ENCODE results near the gene DNAI4. TPM values are rescaled to one million over a fixed set of nuclear protein-coding genes. Genes with fewer than 3 reads are reported as not detected.
A peak's percentile ranks its signal among the peaks of the same experiment; 100 is the strongest.

The DNAI4 gene
- total and polyA plus RNA-seq, 2 experiments from 2014 or later = 0.90 to 3.8 TPM

GRCh38 chr1:66853379-66853778, 71.3 kb downstream of the DNAI4 start (continued):
- TF ChIP-seq REST (IDR thresholded peaks at IDR 0.05; ENCODE audit: unreplicated experiment) = no peak

GRCh38 chr1:66852870-66853269, 71.8 kb downstream of the DNAI4 start:
- ATAC-seq (no peak), DNase-seq (ENCODE audit: low spot score) (no peak)
- Mint-ChIP-seq H3K36me3 (ENCODE audit: low read depth) (no peaks in the 10 kb centered on the region), H3K27me3 (ENCODE audit: insufficient read depth, low read depth, poor library complexity) (no peaks in the 10 kb centered on the region), H3K4me3 (no peak overlapping the region), H3K27ac (no peak overlapping the region), H3K9me3 (no peaks in the 10 kb centered on the region), H3K4me1 (no peaks in the 10 kb centered on the region)
- Histone ChIP-seq H3K9me2 (ENCODE audit: insufficient read depth) (no peaks in the 10 kb centered on the region), H3K4me3 (no peak overlapping the region), H2AFZ (0 out of 2 replicates have a peak overlapping the region, but pooled peaks have one; percentile 9), H3K79me2 (replicated peaks; ENCODE audit: insufficient read depth) (no peaks in the 10 kb centered on the region), H3K27me3 (ENCODE audit: insufficient read depth) (no peaks in the 10 kb centered on the region), H3K36me3 (ENCODE audit: insufficient read depth) (no peaks in the 10 kb centered on the region), H3F3A (replicated peaks; ENCODE audit: low read depth) (no peaks in the 10 kb centered on the region), H3K27ac (ENCODE audit: low read depth) (no peak overlapping the region), H3K4me2 (no peak overlapping the region), H3K4me1 (ENCODE audit: insufficient read depth) (no peaks in the 10 kb centered on the region), H4K20me1 (replicated peaks; ENCODE audit: insufficient read depth) (no peaks in the 10 kb centered on the region)
- no peak for TF ChIP-seq ETS1 (IDR thresholded peaks at IDR 0.05)
- TF ChIP-seq REST (IDR thresholded peaks at IDR 0.05; ENCODE audit: unreplicated experiment) = no peak
- no peak for TF ChIP-seq CREB1 (CRISPR knock-in tag; IDR thresholded peaks at IDR 0.05; ENCODE audit: low read depth)
- no peak for TF ChIP-seq EZH2phosphoT487 (IDR thresholded peaks at IDR 0.05; ENCODE audit: unreplicated experiment)
- TF ChIP-seq POLR2AphosphoS5 (IDR thresholded peaks at IDR 0.05; ENCODE audit: low read depth) = no peak
- TF ChIP-seq NANOG (IDR thresholded peaks at IDR 0.05; ENCODE audit: borderline replicate concordance) = no peak
- TF ChIP-seq EZH2 (IDR thresholded peaks at IDR 0.05; ENCODE audit: low read depth, unreplicated experiment) = no peak
- TF ChIP-seq JUNB (IDR thresholded peaks at IDR 0.05; ENCODE audit: unreplicated experiment) = no peak
- TF ChIP-seq CTCF (conservative IDR thresholded peaks at IDR 0.05; ENCODE audit: low read depth in 2 of 2) = no peak
- no peak for TF ChIP-seq ZNF114 (CRISPR knock-in tag; IDR thresholded peaks at IDR 0.05)
- TF ChIP-seq ZNF331 (CRISPR knock-in tag; IDR thresholded peaks at IDR 0.05; ENCODE audit: low read depth) = no peak
